H1 (cell line): Measurements from ENCODE around the gene SH3PXD2A. TPM values are rescaled to one million over a fixed set of nuclear protein-coding genes. Genes with fewer than 3 reads are reported as not detected.
"Not testable (repeated sequence)": the region's sequence is repeated elsewhere in the genome, so short reads cannot be mapped to it uniquely, and the experiment has no call there.

Experiments used
- CTCF ChIA-PET: fragments of 300-600 bp; sonication (Branson Sonifier 250); formaldehyde crosslinking; loops from one replicate; lab custom pipeline; 2021; ENCODE audit not compliant: partially characterized antibody; lab: Charles Lee
- POLR2A ChIA-PET: fragments of 300-600 bp; sonication (Branson Sonifier 250); formaldehyde crosslinking; loops from one replicate; lab custom pipeline; 2021; ENCODE audit warnings: inconsistent platforms; ENCODE audit not compliant: partially characterized antibody; lab: Charles Lee
- DNase-seq, 2 experiments: peaks; one replicate each; pipeline versions ENCODE4 v3.0.0 to v3.0.0-alpha.2; 2010 to 2022; ENCODE audit warnings: low spot score in 2 of 2, low read depth in 1 of 2, mixed read lengths in 1 of 2
- FAIRE-seq: peaks from 2 replicates; lab custom pipeline; 2011; peaks lifted over from hg19 to GRCh38; lab: Jason Lieb, UNC
- H2AFZ ChIP-seq: 2 replicates; pipeline ENCODE4 v1.8.1; 2012; ENCODE audit warnings: low read length, inconsistent platforms
- H2AK5ac ChIP-seq: 2 replicates; pipeline ENCODE4 v1.6.1; 2013; ENCODE audit warnings: low read depth, low read length
- H2BK120ac ChIP-seq: replicated peaks from 2 replicates; pipeline ENCODE3; 2013; ENCODE audit warnings: low read depth, low read length, inconsistent platforms
- H2BK12ac ChIP-seq: 2 replicates; pipeline ENCODE4 v1.6.1; 2013; ENCODE audit warnings: low read depth, low read length
- H2BK15ac ChIP-seq: 2 replicates; pipeline ENCODE4 v1.6.1; 2013; ENCODE audit warnings: low read length
- H2BK20ac ChIP-seq: 2 replicates; pipeline ENCODE4 v1.6.1; 2013; ENCODE audit warnings: low read length
- H2BK5ac ChIP-seq: 2 replicates; pipeline ENCODE4 v1.6.1; 2013; ENCODE audit warnings: low read depth, low read length
- H3K14ac ChIP-seq: 2 replicates; pipeline ENCODE4 v1.6.1; 2013; ENCODE audit warnings: inconsistent platforms; ENCODE audit not compliant: insufficient read length
- H3K18ac ChIP-seq: 2 replicates; pipeline ENCODE4 v1.6.1; 2013; ENCODE audit warnings: low read length; ENCODE audit errors: extremely low read depth
- H3K23ac ChIP-seq: 2 replicates; pipeline ENCODE4 v1.6.1; 2013; ENCODE audit warnings: inconsistent platforms; ENCODE audit not compliant: insufficient read length
- H3K23me2 ChIP-seq: 2 replicates; pipeline ENCODE4 v1.6.1; 2013; ENCODE audit warnings: low read depth, low read length
- H3K27ac ChIP-seq: 2 replicates; pipeline ENCODE4 v1.6.1; 2011; ENCODE audit warnings: low read depth, low read length, inconsistent platforms
- H3K27me3 ChIP-seq, 4 experiments: replicated peaks in 1 of 4; 1 replicate in 1 of 4; 2 replicates in 3 of 4; pipeline versions ENCODE4 v1.6.1 to v1.8.1; 2011 to 2013; ENCODE audit warnings: low read length in 3 of 4, mild to moderate bottlenecking in 3 of 4, inconsistent platforms in 2 of 4, mixed read lengths in 2 of 4, moderate library complexity in 1 of 4; ENCODE audit not compliant: control insufficient read depth in 3 of 4, insufficient read depth in 3 of 4; ENCODE audit errors: extremely low read depth in 1 of 4
- H3K36me3 ChIP-seq, 4 experiments: 2 replicates each; pipeline versions ENCODE4 v1.6.1 to v1.8.1; 2011 to 2013; ENCODE audit warnings: mild to moderate bottlenecking in 4 of 4, low read length in 3 of 4, moderate library complexity in 2 of 4, control low read depth in 1 of 4, inconsistent platforms in 1 of 4; ENCODE audit not compliant: insufficient read depth in 4 of 4, control insufficient read depth in 2 of 4
- H3K4ac ChIP-seq: replicated peaks from 2 replicates; pipeline ENCODE3; 2013; ENCODE audit warnings: low read length, low read depth, mixed read lengths, inconsistent platforms; ENCODE audit not compliant: insufficient read length
- H3K4me1 ChIP-seq, 4 experiments: replicated peaks in 1 of 4; 1 replicate in 1 of 4; 2 replicates in 3 of 4; pipeline versions ENCODE4 v1.6.1 to v1.8.1; 2011 to 2013; ENCODE audit warnings: low read length in 3 of 4, inconsistent platforms in 2 of 4, mixed read lengths in 1 of 4; ENCODE audit not compliant: insufficient read depth in 4 of 4, control insufficient read depth in 3 of 4
- H3K4me2 ChIP-seq, 2 experiments: 2 replicates each; pipeline versions ENCODE4 v1.6.1 to v1.8.1; 2011 to 2013; ENCODE audit warnings: low read depth in 2 of 2, low read length in 2 of 2, control low read depth in 1 of 2, inconsistent platforms in 1 of 2, mild to moderate bottlenecking in 1 of 2; ENCODE audit not compliant: insufficient read depth in 1 of 2
- H3K4me3 ChIP-seq, 4 experiments: fragments of 200-600, 300-600 bp in 1 of 4; sonication (generic), shearing (Covaris generic), sonication (Bioruptor Twin) in 1 of 4; 2 replicates each; pipeline versions ENCODE4 v1.5.1 to v1.8.1; 2011 to 2016; ENCODE audit warnings: low read length in 4 of 4, low read depth in 3 of 4, control low read depth in 2 of 4, inconsistent platforms in 2 of 4, mild to moderate bottlenecking in 2 of 4, mixed read lengths in 1 of 4, moderate library complexity in 1 of 4; ENCODE audit not compliant: insufficient read depth in 2 of 4; ENCODE audit errors: extremely low read depth in 1 of 4
- H3K56ac ChIP-seq: replicated peaks from 2 replicates; pipeline ENCODE3; 2013; ENCODE audit warnings: low read depth, mild to moderate bottlenecking, mixed read lengths, low read length, inconsistent platforms; ENCODE audit not compliant: insufficient read length
- H3K79me1 ChIP-seq: 2 replicates; pipeline ENCODE4 v1.6.1; 2013; ENCODE audit warnings: low read depth, low read length, control low read depth
- H3K79me2 ChIP-seq, 2 experiments: 2 replicates each; pipeline versions ENCODE4 v1.6.1 to v1.8.1; 2012 to 2013; ENCODE audit warnings: low read length in 2 of 2, mild to moderate bottlenecking in 2 of 2, inconsistent platforms in 1 of 2; ENCODE audit not compliant: insufficient read depth in 2 of 2, control insufficient read depth in 1 of 2
- H3K9ac ChIP-seq, 4 experiments: replicated peaks in 1 of 4; 1 replicate in 1 of 4; 2 replicates in 3 of 4; pipeline versions ENCODE4 v1.6.1 to v1.8.1; 2011 to 2013; ENCODE audit warnings: low read depth in 3 of 4, low read length in 3 of 4, control low read depth in 2 of 4, mild to moderate bottlenecking in 2 of 4, moderate library complexity in 2 of 4, inconsistent platforms in 1 of 4; ENCODE audit errors: extremely low read depth in 1 of 4
- H3K9me3 ChIP-seq, 2 experiments: 2 replicates each; pipeline versions ENCODE4 v1.6.1 to v1.8.1; 2012 to 2013; ENCODE audit warnings: mild to moderate bottlenecking in 2 of 2, moderate library complexity in 2 of 2, control low read depth in 1 of 2, inconsistent platforms in 1 of 2, low read depth in 1 of 2, low read length in 1 of 2, mixed read lengths in 1 of 2; ENCODE audit not compliant: insufficient read depth in 2 of 2
- H4K20me1 ChIP-seq, 2 experiments: replicated peaks in 1 of 2; 2 replicates each; pipeline versions ENCODE3 to v1.8.1; 2011 to 2013; ENCODE audit warnings: inconsistent platforms in 2 of 2, low read length in 2 of 2, mild to moderate bottlenecking in 1 of 2; ENCODE audit not compliant: insufficient read depth in 2 of 2, control insufficient read depth in 1 of 2
- H4K5ac ChIP-seq: 2 replicates; pipeline ENCODE4 v1.6.1; 2013; ENCODE audit warnings: low read length, low read depth, mixed read lengths, inconsistent platforms; ENCODE audit not compliant: insufficient read length
- H4K8ac ChIP-seq: 2 replicates; pipeline ENCODE4 v1.8.0; 2013; ENCODE audit warnings: mild to moderate bottlenecking, moderate library complexity, low read length, inconsistent platforms; ENCODE audit not compliant: insufficient read depth; ENCODE audit errors: extremely low read depth
- H4K91ac ChIP-seq: replicated peaks from 2 replicates; pipeline ENCODE3; 2013; ENCODE audit warnings: low read length, mixed read lengths, inconsistent platforms; ENCODE audit not compliant: insufficient read length
- whole genome bisulfite sequencing, 2 experiments: shearing (Covaris generic) in 1 of 2; methylation state at CpG; one replicate each; pipeline versions ENCODE4 v1.1.6 to v1.1.7; 2013 to 2015; ENCODE audit warnings: low lambda C conversion rate in 2 of 2, mixed read lengths in 2 of 2, inconsistent platforms in 1 of 2, low coverage in 1 of 2, missing lambda C conversion rate in 1 of 2; ENCODE audit not compliant: insufficient replicate concordance in 2 of 2, insufficient coverage in 1 of 2, insufficient read length in 1 of 2; ENCODE audit errors: extremely low coverage in 1 of 2, missing lambda C conversion rate in 1 of 2; 5-methylcytosine and 5-hydroxymethylcytosine counted together
- polyA plus RNA-seq, 7 experiments: library from polyadenylated mRNA; depleted of rRNA in 3 of 7; stranded (reverse) in 5 of 7; unstranded in 2 of 7; fragments of >200 nt in 5 of 7; fragments of 200-250 nt in 2 of 7; gene quantifications; 1 replicate in 5 of 7; 2 replicates in 1 of 7; 4 replicates in 1 of 7; pipeline versions ENCODE4 v1.2.1 to v1.2.3, GENCODE V29; 2011 to 2013; ENCODE audit warnings: missing spikeins in 2 of 7, mixed read lengths in 2 of 7
- total RNA-seq: library from RNA; stranded (reverse); fragmentation: NEBNext Ultra II Directional; extraction: Animal tissue kit (Norgen Biotek cat#: 25700); gene quantifications from 2 replicates; pipeline ENCODE4 v1.2.1, GENCODE V29; 2021

The SH3PXD2A gene
- total and polyA plus RNA-seq, 2 of the 8 experiments (the other 6 are each of a cell fraction or from before 2014, with no cell fraction given), result 5.4 to 16.3 TPM

DNA sequence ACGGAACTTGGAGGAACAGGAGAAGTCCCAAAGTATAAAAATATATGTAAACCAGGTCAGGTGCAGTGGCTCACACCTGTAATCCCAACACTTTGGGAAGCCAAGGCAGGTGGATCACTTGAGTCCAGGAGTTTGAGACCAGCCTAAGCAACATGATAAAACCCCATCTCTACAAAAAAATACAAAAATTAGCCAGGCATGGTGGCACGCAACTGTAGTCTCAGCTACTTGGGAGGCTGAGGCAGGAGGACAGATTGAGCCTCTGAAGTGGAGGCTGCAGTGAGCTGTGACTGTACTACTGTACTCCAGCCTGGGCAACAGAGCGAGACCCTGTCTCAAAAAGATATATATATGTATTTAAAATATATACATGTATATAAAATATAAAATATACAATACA is 95.1 kb downstream of the SH3PXD2A start:
- 87% methylated on average over 3 of the region's 3 CpGs; no CpG with 5 or more reads in 1 of the 2 experiments for WGBS, 2 experiments
- H4K20me1 ChIP-seq, H3K56ac ChIP-seq, H2BK120ac ChIP-seq, H3K79me1 ChIP-seq, H2AFZ ChIP-seq, H3K23ac ChIP-seq, H3K27me3 ChIP-seq, H3K4me3 ChIP-seq, H4K91ac ChIP-seq, H2BK12ac ChIP-seq, H3K79me2 ChIP-seq, H4K5ac ChIP-seq, H4K8ac ChIP-seq, H3K4ac ChIP-seq, FAIRE-seq, H3K23me2 ChIP-seq, H3K18ac ChIP-seq, H3K4me2 ChIP-seq, H2AK5ac ChIP-seq, H2BK5ac ChIP-seq, DNase-seq, H3K27ac ChIP-seq, H3K36me3 ChIP-seq, H3K9me3 ChIP-seq, H2BK15ac ChIP-seq, H3K9ac ChIP-seq, H3K14ac ChIP-seq, H2BK20ac ChIP-seq: not testable (repeated sequence)
- H3K4me1 ChIP-seq, result peaks cover 8 to 16% (median 12%) of the 10 kb centered on the region in 4 experiments
- CTCF ChIA-PET, result interaction anchor here (0.9 to 2.0 kb wide), 5 partner anchors 8 to 95 kb away, joined by 3 to 7 read pairs (median 4); partner anchors contain the start of gene SH3PXD2A
- POLR2A ChIA-PET, result interaction anchor here (1.7 kb wide), 1 partner anchor 96 kb away, joined by 4 read pairs; no protein-coding TSS in a partner anchor
